ENCODE measurements around the gene C2orf72.
"Not testable (repeated sequence)": the region's sequence is repeated elsewhere in the genome, so short reads cannot be mapped to it uniquely, and the experiment has no call there.

Gene C2orf72

GRCh38 chr2:231015478-231015877, 21.8 kb upstream of the C2orf72 start:
- DNase-seq (ENCODE audit: low read depth): no peak

- no peak for DNase-seq (ENCODE audit: low read depth)
These were observed 21.4 kb upstream of the C2orf72 start for GRCh38 chr2:231015926-231016325.

- peak; percentile 29 for DNase-seq (ENCODE audit: low read depth)
These were observed 20.6 kb upstream of the C2orf72 start for GRCh38 chr2:231016566-231017230.

- DNase-seq (ENCODE audit: low read depth): no peak
These were observed 20.1 kb upstream of the C2orf72 start for GRCh38 chr2:231017231-231017598.

GRCh38 chr2:231018184-231018583, 19.1 kb upstream of the C2orf72 start:
- no peak for DNase-seq (ENCODE audit: low read depth)

- DNase-seq (ENCODE audit: low read depth): not testable (repeated sequence)
These were observed 12.3 kb upstream of the C2orf72 start for GRCh38 chr2:231025059-231025458.

- no peak for DNase-seq (ENCODE audit: low read depth)
These were observed 8.4 kb upstream of the C2orf72 start for GRCh38 chr2:231028889-231029288.

- DNase-seq (ENCODE audit: low read depth): no peak
These were observed 7.8 kb upstream of the C2orf72 start for GRCh38 chr2:231029563-231029962.

- DNase-seq (ENCODE audit: low read depth): no peak
These were observed 6.6 kb upstream of the C2orf72 start for GRCh38 chr2:231030725-231031124.

- no peak for DNase-seq (ENCODE audit: low read depth)
These were observed 4.7 kb upstream of the C2orf72 start for GRCh38 chr2:231032575-231033140.

- DNase-seq (ENCODE audit: low read depth): no peak
These were observed 3.9 kb upstream of the C2orf72 start for GRCh38 chr2:231033147-231034132.

- no peak for DNase-seq (ENCODE audit: low read depth)
These were observed 2.9 kb upstream of the C2orf72 start for GRCh38 chr2:231034291-231034882.

- DNase-seq (ENCODE audit: low read depth): no peak
These were observed 1.2 kb upstream of the C2orf72 start for GRCh38 chr2:231036131-231036530.

- DNase-seq (ENCODE audit: low read depth): no peak
These were observed 681 bp upstream of the C2orf72 start for GRCh38 chr2:231036578-231037106.

- DNase-seq (ENCODE audit: low read depth): no peak
These were observed 584 bp downstream of the C2orf72 start for GRCh38 chr2:231037731-231038482.

- DNase-seq (ENCODE audit: low read depth): no peak
These were observed 1.4 kb downstream of the C2orf72 start for GRCh38 chr2:231038483-231039293.

- no peak for DNase-seq (ENCODE audit: low read depth)
These were observed 2.0 kb downstream of the C2orf72 start for GRCh38 chr2:231039294-231039664.

- no peak for DNase-seq (ENCODE audit: low read depth)
These were observed 2.6 kb downstream of the C2orf72 start for GRCh38 chr2:231039821-231040364.

- peak; percentile 56 for DNase-seq (ENCODE audit: low read depth)
These were observed 3.9 kb downstream of the C2orf72 start for GRCh38 chr2:231041061-231041689.

- no peak for DNase-seq (ENCODE audit: low read depth)
These were observed 6.5 kb downstream of the C2orf72 start for GRCh38 chr2:231043796-231044195.
